Measurements from ENCODE around the gene APCS. TPM values are rescaled to one million over a fixed set of nuclear protein-coding genes. Genes with fewer than 3 reads are reported as not detected.

The APCS gene
- total RNA-seq, 2 experiments from 2014 or later, result not detected

DNA sequence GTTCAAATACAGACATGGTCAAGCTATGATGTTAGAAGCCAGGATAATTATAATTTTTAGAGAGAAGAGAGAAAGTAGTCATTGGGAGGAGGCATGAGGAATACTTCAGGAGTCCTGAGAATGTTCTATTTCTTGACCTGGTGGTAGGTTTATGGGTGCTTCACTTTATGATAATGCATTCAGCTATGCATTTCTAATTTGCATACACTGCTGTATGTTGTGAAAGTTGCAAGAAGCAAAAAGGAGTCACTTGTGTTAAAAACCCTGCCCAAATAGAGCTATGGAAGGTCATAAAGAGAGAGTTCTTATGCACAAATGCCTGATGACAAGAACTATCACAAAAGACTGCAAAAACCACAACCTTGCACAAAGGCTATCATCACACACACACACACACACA lies 45.3 kb downstream of the APCS start:
- H3K27ac Mint-ChIP-seq, result no peak overlapping the region
- Histone ChIP-seq H3K36me3 (ENCODE audit: insufficient read depth, low read length) (no peaks in the 10 kb centered on the region), H3K27ac (ENCODE audit: low read depth in 1 of 2, low read length in 2 of 2) (no peak overlapping the region), H3K9me3 (ENCODE audit: control insufficient read depth in 1 of 2, insufficient read depth in 1 of 2, low read length in 2 of 2) (no peaks in the 10 kb centered on the region), H3K4me3 (ENCODE audit: low read length) (no peak overlapping the region), H3K27me3 (ENCODE audit: control insufficient read depth in 1 of 2, insufficient read depth in 2 of 2, low read length in 2 of 2) (no peaks in the 10 kb centered on the region), H3K4me1 (ENCODE audit: insufficient read depth, low read length) (no peaks in the 10 kb centered on the region)
- DNase-seq, result no peak
- intact Hi-C loops (cut with DNase I, micrococcal nuclease), result no loop called here
- TF ChIP-seq, protein P1, sequence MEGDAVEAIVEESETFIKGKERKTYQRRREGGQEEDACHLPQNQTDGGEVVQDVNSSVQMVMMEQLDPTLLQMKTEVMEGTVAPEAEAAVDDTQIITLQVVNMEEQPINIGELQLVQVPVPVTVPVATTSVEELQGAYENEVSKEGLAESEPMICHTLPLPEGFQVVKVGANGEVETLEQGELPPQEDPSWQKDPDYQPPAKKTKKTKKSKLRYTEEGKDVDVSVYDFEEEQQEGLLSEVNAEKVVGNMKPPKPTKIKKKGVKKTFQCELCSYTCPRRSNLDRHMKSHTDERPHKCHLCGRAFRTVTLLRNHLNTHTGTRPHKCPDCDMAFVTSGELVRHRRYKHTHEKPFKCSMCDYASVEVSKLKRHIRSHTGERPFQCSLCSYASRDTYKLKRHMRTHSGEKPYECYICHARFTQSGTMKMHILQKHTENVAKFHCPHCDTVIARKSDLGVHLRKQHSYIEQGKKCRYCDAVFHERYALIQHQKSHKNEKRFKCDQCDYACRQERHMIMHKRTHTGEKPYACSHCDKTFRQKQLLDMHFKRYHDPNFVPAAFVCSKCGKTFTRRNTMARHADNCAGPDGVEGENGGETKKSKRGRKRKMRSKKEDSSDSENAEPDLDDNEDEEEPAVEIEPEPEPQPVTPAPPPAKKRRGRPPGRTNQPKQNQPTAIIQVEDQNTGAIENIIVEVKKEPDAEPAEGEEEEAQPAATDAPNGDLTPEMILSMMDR (IDR thresholded peaks at IDR 0.05), result no peak
- H3K36me3 Mint-ChIP-seq (ENCODE audit: low read depth), result no peaks in the 10 kb centered on the region
- H3K27me3 Mint-ChIP-seq, result peaks cover 22% of the 10 kb centered on the region
- no peak overlapping the region for H3K4me3 Mint-ChIP-seq
- CTCF ChIA-PET, result no interaction called here
- H3K9me3 Mint-ChIP-seq, result no peaks in the 10 kb centered on the region
- ATAC-seq (ENCODE audit: poor library complexity), result no peak
- H3K4me1 Mint-ChIP-seq (ENCODE audit: low read depth), result no peaks in the 10 kb centered on the region
- POLR2A ChIA-PET, result no interaction called here

Other genes starting within 250 kb of the APCS start
- not detected for gene OR10J4, start 155.6 kb upstream of the APCS start, total RNA-seq
- not detected for gene OR10J1, start 148.1 kb upstream of the APCS start, total RNA-seq
- not detected for gene OR10J5, start 51.8 kb upstream of the APCS start, total RNA-seq
- gene CRP, start 126.8 kb downstream of the APCS start, total RNA-seq, result not detected
- 1 to 10 TPM; 3.9 to 6.0 TPM for gene DUSP23, start 193.1 kb downstream of the APCS start, total RNA-seq
- gene FCRL6, start 214.5 kb downstream of the APCS start, total RNA-seq, result under 1 TPM; 0.28 to 0.52 TPM
- gene SLAMF8, start 239.0 kb downstream of the APCS start, total RNA-seq, result under 1 TPM in 1 of 2 experiments, not detected in 1; 0.34 TPM